Activated CD8-positive, alpha-beta memory T cell treated with anti-CD3 and anti-CD28 coated beads for 4 hours (primary cell): ENCODE data around the gene PRDX6.
"Not testable (repeated sequence)": the region's sequence is repeated elsewhere in the genome, so short reads cannot be mapped to it uniquely, and the experiment has no call there.

Source experiments
- DNase-seq, 2 donors: peaks; one replicate each; pipeline ENCODE4 v3.0.0-alpha.2; 2020; ENCODE audit warnings: low read depth in 2 of 2

Gene PRDX6

GRCh38 chr1:173467426-173467825 lies 9.7 kb upstream of the PRDX6 start:
- DNase-seq, result no peak

- DNase-seq, result no peak
Observed at GRCh38 chr1:173469656-173470055, 7.5 kb upstream of the PRDX6 start.

DNA sequence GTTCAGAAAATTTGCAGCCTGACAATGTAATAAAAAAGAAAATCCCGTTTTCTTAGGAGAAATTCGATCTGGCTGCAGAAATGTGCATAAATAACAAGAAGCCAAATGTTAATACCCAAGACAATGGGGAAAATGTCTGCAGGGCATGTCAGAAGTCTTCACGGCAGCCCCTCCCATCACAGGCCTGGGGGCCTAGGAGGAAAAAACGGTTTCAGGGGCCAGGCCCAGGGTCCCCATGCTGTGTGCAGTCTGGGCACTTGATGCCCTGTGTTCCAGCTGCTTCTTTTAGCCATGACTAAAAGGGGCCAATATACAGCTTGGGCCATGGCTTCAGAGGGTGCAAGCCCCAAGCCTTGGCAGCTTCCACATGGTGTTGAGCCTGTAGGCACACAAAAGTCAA lies 6.5 kb upstream of the PRDX6 start:
- DNase-seq, result no peak

DNA sequence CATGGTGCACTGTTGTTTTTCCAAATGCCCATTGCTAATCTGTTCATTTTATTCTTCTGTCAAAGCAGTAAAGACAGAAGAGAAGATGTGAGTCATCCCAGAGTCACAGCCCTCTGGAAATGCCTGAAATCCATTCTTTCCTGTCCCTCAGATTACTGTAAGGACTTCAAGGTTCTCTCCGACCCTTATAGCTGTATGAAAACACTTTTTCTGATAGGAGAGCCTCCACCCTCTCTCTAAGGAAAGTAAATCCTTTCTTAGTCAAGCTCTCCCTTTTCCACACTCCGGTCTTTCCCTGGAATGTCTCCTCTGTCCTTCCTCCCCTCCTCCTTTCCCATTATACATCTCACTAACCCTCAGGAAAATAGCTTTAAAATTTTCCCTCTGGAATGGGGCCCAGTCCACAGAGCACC lies 3.5 kb upstream of the PRDX6 start:
- no peak for DNase-seq

DNA sequence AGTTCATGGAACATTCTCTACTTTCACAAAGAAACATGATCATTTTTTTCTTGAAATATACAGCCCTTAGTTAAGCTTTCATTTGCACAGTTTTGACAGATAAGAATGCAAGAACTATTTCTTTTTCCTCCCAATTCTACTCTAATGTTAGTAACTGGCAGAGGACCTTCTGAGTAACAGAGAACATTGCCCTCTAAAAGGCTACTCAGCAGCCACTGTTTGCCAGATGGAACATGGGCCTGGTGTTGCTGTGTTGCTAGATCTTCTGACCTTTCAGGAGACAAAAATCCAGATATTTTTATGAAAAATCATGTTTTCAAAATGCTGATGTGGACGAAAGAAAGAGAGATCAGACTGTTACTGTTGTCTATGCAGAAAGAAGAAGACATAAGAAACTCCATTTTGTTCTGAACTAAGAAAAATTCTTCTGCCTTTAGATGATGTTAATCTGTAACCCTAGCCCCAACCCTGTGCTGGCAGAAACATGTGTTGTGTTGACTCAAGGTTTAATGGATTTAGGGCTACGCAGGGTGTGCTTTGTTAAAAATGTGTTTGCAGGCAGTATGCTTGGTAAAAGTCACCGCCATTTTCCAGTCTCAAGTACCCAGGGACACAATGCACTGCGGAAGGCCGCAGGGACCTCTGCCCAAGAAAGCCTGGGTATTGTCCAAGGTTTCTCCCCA lies 2.9 kb upstream of the PRDX6 start:
- DNase-seq, result no peak

DNA sequence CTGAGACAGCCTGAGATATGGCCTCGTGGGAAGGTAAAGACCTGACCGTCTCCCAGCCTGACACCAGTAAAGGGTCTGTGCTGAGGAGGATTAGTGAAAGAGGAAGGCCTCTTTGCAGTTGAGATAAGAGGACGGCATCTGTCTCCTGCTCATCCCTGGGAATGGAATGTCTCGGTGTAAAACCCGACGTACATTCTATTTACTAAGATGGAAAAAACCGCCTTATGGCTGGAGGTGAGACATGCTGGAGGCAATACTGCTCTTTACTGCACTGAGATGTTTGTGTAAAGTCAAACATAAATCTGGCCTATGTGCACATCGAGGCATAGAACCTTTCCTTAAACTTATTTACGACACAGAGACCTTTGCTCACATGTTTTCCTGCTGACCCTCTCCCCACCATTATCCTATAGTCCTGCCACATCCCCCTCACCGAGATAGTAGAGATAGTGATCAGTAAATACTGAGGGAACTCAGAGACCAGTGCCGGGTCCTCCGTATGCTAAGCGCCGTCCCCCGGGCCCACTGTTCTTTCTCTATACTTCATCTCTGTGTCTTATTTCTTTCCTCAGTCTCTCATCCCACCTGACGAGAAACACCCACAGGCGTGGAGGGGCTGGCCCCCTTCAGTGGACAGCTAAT lies 2.2 kb upstream of the PRDX6 start:
- DNase-seq, result not testable (repeated sequence)

DNA sequence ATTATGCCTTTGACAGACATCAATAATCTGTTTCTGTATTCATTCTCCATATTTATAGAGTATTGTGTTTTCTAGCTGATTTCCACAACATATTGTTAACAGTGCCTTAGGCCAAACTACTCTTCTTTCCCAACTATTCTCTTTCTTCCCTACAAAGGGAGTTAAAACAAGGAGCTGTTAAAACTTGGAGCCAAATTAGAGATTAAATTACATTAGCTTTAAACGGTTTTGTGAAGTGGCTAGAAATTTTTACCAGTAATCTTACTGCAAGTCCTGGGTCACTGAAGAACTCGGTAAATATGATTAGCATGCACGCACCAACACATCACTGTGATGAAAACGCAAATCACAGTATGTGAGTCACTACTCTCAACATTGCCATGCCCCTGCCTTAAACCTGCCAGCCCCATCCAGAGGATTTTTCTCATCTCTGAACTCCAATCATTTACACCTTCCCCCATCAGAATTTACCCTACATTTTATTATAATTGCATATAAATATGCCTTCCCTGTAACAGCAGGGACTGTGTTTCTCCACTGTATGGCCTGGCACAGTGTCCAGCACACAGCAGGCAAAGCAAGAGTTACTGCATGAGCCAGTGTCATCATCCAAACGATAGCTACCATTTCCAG lies 1.5 kb upstream of the PRDX6 start:
- DNase-seq, result no peak

DNA sequence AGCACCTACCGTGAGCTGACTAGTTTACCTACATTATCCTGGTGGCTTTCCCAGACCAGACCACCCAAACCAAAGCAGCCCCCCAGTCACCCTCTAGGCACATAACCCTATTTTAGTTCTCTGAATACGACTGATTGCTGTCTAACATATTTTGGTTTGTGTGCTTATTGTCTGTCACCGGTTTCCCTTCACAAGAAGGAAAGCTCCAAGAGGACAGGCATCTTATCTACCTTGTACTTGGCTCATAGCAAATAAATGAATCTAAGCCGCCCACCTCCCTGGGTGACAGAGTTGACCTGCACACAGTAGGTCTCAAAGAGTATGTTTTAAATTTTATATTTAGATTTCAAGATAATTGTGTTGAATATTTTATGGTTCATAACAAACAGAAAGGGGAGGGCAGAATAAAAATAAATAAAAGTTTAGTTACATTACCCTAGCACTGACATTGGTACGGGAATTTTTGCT lies 904 bp upstream of the PRDX6 start:
- no peak for DNase-seq

DNA sequence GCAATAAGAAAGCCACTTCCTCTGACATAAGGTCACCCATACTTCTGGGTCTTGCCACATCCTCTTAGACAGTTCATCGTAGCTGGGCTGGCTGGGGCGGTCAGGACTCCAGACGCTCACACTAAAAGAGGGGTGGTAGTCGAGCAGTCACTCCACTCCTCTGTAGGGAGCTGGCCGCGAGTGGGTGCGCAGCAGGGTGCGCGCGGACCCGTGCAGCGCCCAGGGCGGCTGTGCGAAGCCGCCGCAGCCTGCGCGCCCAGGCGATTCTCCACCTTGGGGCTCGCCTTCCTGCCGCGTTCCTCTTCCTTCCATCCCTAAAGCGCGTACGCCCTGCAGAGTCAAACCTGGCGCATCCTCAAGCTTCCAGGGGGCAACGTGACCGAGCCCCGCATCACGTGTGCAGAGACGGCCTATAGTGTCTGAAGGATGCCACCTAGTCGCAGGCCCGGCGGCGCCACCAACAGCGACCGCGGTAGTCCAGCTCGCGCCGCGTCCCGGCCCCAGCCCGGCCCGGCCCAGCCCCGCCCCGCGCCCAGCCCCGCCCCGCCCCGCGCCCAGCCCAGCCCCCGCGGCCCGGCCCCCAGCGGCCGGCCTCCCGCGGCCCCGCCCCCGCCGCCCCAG lies 360 bp upstream of the PRDX6 start:
- DNase-seq, result peak; percentile 36 to 51

GRCh38 chr1:173478094-173478674 lies 1.0 kb downstream of the PRDX6 start:
- DNase-seq, result no peak

DNA sequence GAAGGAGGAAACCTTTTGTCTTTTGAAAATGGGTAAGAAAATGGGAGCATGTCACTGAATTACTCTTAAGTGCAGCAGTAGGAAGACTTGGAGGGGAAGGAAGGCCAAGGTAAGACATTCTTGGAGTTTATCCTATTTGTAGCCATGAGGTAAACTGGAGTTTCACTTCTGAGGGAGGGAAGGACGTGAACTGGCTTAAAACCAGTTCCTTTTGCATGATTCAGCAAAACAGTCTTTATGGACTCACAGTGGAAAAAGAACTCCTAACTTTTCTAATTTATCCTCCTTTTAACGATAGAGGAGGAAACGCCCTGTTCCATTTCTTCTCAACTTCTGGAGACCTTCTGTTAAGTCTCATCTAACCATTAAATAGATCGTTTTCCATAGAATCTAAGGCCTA lies 2.5 kb downstream of the PRDX6 start:
- no peak for DNase-seq

DNA sequence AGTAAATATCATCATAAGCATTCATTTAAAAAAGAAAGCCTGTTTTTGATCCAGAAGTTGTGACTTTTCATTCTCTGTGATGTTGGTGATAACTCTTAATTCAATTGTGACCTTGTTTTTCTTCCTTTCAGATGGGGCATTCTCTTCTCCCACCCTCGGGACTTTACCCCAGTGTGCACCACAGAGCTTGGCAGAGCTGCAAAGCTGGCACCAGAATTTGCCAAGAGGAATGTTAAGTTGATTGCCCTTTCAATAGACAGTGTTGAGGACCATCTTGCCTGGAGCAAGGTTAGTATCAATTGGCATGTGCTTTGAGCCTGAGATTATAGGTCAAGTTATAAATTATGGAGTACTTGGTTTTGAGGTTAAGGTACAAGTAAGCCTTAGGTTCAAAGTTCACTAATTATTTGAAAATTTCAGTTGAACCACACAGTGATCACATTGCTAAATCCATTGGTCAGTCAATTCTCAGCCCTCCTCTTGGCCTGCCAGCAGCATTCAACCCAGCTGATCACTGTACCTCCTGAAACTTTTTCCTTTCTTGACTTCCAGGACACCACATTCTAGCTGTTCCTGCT lies 4.1 kb downstream of the PRDX6 start:
- no peak for DNase-seq

GRCh38 chr1:173482683-173483082 lies 5.5 kb downstream of the PRDX6 start:
- no peak for DNase-seq

DNA sequence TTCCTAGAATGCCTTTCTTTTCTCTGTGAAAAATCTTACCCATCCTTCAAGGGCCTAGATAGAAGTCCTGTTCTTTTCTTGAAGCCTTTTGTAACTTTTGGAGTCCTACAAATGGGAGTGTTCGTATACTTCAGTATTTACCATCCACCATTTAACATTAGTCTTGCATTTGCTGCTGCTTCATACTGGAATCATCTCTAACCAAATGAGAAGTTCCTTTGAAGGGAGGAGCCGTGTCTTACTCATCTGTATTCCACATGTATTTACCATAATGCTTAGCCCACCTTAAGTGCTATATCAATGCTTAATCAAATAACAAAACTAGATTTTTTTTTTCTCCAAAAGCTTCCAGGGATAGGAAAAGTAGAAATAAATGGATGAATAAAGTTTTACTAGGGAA lies 7.1 kb downstream of the PRDX6 start:
- DNase-seq, result no peak

DNA sequence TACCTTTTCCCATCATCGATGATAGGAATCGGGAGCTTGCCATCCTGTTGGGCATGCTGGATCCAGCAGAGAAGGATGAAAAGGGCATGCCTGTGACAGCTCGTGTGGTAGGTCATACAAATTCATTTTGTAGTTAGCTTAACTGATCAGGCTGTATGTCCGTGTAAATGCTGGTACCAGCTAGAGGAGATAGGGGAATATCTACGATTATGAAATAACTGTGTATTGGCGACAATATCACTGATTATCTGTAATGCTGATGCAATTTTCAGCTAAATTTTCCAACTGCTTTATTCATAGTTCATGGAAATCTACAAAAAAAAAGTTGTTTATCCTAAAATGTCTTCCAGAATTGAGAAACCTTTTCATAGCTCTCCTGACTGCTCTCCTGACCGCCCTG lies 8.3 kb downstream of the PRDX6 start:
- no peak for DNase-seq

GRCh38 chr1:173488001-173488400 lies 10.9 kb downstream of the PRDX6 start:
- no peak for DNase-seq

GRCh38 chr1:173489149-173489600 lies 12.0 kb downstream of the PRDX6 start:
- DNase-seq, result no peak

- no peak for DNase-seq
Observed at GRCh38 chr1:173489929-173490328, 12.8 kb downstream of the PRDX6 start.

- no peak for DNase-seq
Observed at GRCh38 chr1:173491508-173491907, 14.4 kb downstream of the PRDX6 start.

DNA sequence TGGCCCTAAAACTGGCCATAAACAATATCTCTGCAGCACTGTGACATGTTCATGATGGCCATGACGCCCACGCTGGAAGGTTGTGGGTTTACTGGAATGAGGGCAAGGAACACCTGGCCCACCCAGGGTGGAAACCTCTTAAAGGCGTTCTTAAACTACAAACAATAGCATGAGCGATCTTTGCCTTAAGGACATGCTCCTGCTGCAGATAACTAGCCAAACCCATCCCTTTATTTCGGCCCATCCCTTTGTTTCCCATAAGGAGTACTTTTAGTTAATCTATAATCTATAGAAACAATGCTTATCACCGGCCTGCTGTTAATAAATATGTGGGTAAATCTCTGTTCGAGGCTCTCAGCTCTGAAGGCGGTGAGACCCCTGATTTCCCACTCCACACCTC lies 16.0 kb downstream of the PRDX6 start:
- DNase-seq, result not testable (repeated sequence)

- DNase-seq, result no peak
Observed at GRCh38 chr1:173495609-173496267, 18.6 kb downstream of the PRDX6 start.
